Activated T-cell treated with anti-CD3 and anti-CD28 coated beads for 24 hours (primary cell): ENCODE measurements around the gene SEC16A.

Experiments
- DNase-seq: peaks from one replicate; pipeline ENCODE4 v3.0.0-alpha.2; 2020; ENCODE audit warnings: low read depth

SEC16A gene

DNA sequence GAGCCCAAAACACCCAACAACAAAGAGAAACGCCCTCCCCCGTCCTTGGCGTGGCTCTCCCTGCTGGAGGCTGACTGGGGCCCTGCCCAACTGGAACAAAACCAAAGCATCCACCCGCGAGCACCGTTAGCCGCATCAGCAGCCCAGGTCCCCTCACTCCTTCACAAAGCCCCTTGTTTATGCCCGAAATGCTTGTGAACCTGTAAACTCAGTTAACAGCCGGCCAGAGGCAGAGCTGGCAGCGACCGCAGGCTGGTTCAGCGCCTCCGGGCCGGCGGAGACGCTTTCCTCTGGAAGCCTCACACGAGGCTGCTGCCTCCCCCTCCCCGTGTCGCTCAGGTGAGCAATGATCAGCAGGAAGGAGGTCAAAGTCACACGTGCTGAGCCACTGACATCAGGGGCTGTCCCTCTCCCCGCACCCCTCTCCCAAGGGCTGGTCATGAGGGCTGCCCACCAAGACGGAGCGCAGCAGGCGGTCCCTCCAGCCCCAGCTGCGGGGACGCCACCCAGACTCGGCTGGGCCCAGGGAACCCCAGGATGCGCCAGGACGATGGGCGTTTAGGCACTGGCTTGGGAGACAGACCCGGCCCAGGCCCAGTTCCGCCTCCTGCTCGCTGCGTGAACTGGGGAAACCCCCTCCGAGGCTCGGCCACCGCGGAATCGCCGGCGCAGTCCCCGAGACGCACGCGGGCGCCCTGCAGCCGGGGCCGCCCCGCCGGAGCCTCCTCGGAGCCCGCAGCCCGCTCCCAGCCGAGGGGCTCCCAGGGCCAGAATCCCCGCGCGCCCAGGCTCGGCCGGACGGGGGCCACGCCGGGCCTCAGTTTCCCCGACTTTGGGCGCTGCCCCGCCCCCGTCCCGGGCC, 83.4 kb downstream of the SEC16A start:
- DNase-seq = peak; percentile 16

DNA sequence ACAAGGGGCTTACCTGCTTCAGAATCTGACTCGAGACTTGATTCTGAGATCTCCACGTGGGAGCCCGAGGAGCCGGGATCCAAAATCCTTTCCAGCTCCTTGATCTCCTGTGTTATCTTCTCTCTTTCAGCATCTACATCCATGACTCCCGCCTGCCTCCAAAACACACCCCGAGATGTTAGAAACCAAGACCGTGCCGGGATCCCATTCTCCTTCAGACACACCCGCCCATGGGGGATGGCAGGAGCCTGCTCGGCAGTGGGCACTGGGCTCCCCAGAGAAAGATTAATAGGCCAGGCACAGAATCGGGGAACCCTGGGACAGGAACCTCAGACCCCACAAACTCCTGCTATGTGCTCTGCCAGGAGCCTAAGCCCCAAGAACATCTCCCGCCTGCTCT, 84.6 kb downstream of the SEC16A start:
- DNase-seq = no peak

DNA sequence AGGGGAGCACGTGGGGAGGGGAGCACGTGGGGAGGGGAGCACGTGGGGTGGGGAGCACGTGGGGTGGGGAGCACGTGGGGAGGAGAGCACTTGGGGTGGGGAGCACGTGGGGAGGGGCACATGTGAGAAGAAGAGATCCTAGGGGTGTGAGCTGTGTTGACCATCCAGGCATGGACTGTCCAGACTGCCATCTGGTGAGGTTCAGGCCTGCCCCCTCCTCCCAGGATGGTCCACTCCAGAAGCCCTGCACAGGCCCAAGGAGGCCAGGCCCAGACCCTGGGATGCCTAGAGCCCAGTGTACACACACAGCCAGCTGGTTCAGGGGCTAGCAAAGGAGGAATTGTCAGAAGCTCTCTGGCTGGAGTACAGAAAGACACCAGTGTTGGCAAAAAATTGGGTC, 85.2 kb downstream of the SEC16A start:
- DNase-seq = no peak

DNA sequence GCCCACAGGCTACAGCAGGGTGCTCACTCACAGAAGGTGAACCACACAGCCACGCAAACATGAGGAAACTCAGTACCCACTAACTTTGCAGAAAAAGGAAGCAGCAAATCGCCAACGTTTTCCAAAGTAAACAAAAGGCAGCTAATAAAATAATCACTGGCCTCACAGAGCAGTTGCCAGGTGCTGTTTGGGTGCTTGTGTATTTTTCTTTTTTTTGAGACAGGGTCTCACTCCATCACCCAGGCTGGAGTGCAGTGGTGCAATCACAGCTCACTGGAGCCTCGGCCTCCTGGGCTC, 86.7 kb downstream of the SEC16A start:
- DNase-seq = no peak

DNA sequence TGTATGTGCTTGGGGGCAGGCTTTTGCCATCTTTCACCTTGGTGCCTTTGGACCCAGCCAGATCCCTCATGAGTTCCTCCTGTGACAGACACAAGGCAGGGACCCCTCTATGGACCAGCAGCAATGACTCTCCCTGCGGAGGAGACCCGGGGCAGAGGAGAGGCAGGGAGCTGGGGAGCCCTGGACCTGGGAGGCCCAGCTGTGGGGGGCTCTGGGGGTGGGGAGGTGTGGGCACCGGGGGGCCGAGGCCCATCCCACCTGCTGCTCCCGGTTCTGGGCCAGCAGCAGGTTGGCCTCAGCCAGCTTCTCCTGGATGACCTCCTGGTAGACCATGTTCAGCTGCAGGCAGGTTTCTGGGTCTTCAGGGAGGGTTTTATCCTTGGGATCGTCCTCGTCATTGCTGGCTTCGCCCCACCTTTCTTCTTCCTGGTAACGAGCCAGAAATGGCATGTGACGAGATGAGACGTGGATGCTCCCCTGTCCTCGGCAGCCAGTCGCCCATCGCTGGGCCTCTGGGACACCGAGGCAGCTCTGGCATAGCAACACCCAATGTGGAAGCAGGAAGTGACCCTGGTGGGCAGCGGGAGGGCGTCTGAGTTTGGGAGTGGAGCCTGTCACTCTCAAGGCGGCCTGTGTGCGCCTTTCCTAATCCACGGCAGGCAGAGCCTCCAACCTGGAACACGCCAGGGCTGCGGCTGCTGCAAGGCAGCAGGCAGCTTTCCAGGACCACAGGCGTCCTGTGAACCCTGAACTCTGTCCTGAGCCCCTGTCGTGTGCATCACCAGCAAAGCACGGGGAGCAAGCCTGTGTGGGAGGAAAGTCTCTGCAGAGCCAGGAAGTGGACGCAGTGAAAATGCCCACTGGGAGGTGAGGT, 87.3 kb downstream of the SEC16A start:
- no peak for DNase-seq

DNA sequence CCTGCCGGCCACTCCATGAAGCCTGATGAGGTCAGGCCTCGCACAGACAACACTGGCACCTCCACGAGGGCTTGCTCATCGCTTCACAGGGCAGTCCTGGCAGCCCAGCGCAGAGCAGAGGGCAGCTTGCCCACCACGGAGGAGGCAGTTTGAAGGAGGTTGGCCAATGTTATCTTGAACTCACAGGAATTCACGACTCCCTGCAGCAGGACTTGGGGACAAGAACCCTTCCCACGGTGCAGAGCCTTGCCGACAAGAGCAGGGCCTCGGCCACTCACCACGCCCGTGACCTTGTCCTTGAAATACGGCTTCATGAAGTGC, 87.9 kb downstream of the SEC16A start:
- DNase-seq = no peak

- DNase-seq = no peak
Measured at GRCh38 chr9:136394312-136395019, 88.4 kb downstream of the SEC16A start.

- DNase-seq = no peak
Measured at GRCh38 chr9:136393531-136393930, 89.3 kb downstream of the SEC16A start.

GRCh38 chr9:136392538-136393449, 90.0 kb downstream of the SEC16A start:
- no peak for DNase-seq

DNA sequence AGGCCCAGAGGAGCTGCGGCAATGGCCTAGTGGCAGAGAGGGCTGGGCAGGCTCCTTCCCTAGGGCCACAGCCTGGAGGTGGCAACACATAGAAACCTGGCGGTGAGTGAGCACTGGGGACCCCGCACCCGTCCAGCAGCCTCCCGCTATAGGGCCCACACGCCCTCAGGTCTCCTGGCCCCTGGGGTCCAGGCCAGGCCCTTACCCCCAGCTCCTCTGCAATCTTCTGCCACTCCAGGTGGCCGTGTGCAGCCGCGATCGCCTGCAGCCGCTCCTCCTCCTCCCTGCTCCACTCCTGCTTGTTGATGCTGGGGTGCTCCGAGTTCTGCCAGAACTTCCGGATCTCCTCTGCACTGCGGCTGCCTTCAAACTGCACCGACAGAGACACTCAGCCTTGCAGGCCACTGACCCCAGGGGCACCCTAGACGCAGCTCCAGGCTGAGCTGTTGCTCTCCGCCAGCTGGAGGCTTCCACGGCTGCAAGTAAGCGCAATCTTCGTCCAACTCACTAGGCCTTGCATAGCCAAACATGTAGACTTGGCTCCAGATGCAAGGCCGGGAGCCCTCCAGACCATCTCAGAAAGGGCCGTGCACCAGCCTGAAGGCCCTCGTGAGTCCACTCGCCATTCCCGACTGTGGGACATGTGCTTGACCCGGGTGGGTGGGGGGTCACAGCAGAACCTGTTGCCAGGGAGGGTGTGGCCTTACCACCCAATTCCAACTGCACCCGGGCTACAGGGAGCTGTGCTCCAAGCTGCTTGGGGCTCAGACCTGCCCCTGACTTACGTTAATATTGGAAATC, 90.9 kb downstream of the SEC16A start:
- DNase-seq = no peak
